ENCODE results near the gene FAM193A.

DNA sequence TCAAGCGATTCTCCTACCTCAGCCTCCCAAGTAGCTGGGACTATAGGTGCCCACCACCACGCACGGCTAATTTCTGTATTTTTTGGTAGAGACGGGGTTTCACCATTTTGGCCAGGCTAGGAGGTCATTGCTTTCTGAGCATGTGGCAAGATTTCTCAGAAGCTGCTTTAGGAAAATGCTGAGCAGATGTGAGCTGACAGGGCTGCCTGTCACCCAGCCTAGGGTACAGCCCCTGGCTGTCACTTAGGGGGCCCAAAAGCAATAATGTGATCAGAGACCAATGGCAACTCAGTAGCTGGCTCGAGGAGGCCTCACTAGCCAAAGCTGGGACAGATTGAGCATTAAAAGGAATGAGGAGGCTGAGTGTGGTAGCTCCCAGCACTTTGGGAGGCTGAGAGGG lies 154.9 kb downstream of the FAM193A start:
- TF ChIP-seq, protein P1, sequence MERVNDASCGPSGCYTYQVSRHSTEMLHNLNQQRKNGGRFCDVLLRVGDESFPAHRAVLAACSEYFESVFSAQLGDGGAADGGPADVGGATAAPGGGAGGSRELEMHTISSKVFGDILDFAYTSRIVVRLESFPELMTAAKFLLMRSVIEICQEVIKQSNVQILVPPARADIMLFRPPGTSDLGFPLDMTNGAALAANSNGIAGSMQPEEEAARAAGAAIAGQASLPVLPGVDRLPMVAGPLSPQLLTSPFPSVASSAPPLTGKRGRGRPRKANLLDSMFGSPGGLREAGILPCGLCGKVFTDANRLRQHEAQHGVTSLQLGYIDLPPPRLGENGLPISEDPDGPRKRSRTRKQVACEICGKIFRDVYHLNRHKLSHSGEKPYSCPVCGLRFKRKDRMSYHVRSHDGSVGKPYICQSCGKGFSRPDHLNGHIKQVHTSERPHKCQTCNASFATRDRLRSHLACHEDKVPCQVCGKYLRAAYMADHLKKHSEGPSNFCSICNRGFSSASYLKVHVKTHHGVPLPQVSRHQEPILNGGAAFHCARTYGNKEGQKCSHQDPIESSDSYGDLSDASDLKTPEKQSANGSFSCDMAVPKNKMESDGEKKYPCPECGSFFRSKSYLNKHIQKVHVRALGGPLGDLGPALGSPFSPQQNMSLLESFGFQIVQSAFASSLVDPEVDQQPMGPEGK (CRISPR knock-in tag; IDR thresholded peaks at IDR 0.05; ENCODE audit: borderline replicate concordance): no peak
- TF ChIP-seq ARNTL (CRISPR knock-in tag; IDR thresholded peaks at IDR 0.05; ENCODE audit: borderline replicate concordance, low read depth): no peak
- no peak for TF ChIP-seq ISL1 (CRISPR knock-in tag; IDR thresholded peaks at IDR 0.05)
- no peak for TF ChIP-seq ZFP3 (CRISPR knock-in tag; IDR thresholded peaks at IDR 0.05)
- TF ChIP-seq, protein P2, sequence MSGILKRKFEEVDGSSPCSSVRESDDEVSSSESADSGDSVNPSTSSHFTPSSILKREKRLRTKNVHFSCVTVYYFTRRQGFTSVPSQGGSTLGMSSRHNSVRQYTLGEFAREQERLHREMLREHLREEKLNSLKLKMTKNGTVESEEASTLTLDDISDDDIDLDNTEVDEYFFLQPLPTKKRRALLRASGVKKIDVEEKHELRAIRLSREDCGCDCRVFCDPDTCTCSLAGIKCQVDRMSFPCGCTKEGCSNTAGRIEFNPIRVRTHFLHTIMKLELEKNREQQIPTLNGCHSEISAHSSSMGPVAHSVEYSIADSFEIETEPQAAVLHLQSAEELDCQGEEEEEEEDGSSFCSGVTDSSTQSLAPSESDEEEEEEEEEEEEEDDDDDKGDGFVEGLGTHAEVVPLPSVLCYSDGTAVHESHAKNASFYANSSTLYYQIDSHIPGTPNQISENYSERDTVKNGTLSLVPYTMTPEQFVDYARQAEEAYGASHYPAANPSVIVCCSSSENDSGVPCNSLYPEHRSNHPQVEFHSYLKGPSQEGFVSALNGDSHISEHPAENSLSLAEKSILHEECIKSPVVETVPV (CRISPR knock-in tag; IDR thresholded peaks at IDR 0.05): no peak
- TF ChIP-seq, protein P3, sequence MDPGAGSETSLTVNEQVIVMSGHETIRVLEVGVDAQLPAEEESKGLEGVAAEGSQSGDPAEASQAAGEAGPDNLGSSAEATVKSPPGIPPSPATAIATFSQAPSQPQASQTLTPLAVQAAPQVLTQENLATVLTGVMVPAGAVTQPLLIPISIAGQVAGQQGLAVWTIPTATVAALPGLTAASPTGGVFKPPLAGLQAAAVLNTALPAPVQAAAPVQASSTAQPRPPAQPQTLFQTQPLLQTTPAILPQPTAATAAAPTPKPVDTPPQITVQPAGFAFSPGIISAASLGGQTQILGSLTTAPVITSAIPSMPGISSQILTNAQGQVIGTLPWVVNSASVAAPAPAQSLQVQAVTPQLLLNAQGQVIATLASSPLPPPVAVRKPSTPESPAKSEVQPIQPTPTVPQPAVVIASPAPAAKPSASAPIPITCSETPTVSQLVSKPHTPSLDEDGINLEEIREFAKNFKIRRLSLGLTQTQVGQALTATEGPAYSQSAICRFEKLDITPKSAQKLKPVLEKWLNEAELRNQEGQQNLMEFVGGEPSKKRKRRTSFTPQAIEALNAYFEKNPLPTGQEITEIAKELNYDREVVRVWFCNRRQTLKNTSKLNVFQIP (CRISPR knock-in tag; IDR thresholded peaks at IDR 0.05; ENCODE audit: borderline replicate concordance, low read depth): no peak
- no peak for TF ChIP-seq SNAI2 (CRISPR knock-in tag; IDR thresholded peaks at IDR 0.05)
- TF ChIP-seq RARB (CRISPR knock-in tag; IDR thresholded peaks at IDR 0.05): no peak
- TF ChIP-seq, protein P4, sequence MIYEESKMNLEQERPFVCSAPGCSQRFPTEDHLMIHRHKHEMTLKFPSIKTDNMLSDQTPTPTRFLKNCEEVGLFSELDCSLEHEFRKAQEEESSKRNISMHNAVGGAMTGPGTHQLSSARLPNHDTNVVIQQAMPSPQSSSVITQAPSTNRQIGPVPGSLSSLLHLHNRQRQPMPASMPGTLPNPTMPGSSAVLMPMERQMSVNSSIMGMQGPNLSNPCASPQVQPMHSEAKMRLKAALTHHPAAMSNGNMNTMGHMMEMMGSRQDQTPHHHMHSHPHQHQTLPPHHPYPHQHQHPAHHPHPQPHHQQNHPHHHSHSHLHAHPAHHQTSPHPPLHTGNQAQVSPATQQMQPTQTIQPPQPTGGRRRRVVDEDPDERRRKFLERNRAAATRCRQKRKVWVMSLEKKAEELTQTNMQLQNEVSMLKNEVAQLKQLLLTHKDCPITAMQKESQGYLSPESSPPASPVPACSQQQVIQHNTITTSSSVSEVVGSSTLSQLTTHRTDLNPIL (CRISPR knock-in tag; IDR thresholded peaks at IDR 0.05; ENCODE audit: low read depth): no peak
- TF ChIP-seq OSR1 (CRISPR knock-in tag; IDR thresholded peaks at IDR 0.05): no peak
- no peak for TF ChIP-seq ESRRG (CRISPR knock-in tag; IDR thresholded peaks at IDR 0.05)
- no peak for TF ChIP-seq PPARA (CRISPR knock-in tag; IDR thresholded peaks at IDR 0.05; ENCODE audit: borderline replicate concordance)
- TF ChIP-seq CSDC2 (CRISPR knock-in tag; IDR thresholded peaks at IDR 0.05): no peak
- TF ChIP-seq ZC3H10 (CRISPR knock-in tag; IDR thresholded peaks at IDR 0.05): no peak
